ENCODE results near the gene TSPAN14.
"Not testable (repeated sequence)": the region's sequence is repeated elsewhere in the genome, so short reads cannot be mapped to it uniquely, and the experiment has no call there.

The TSPAN14 gene

GRCh38 chr10:80539421-80540031 lies 85.4 kb downstream of the TSPAN14 start:
- no peak for DNase-seq (ENCODE audit: low spot score)
- no peak for TF ChIP-seq CTCF (IDR thresholded peaks at IDR 0.05; ENCODE audit: borderline replicate concordance, control extremely low read depth, extremely low read depth, insufficient read depth, missing control alignments)
- in situ Hi-C loops (cut with MboI; ENCODE audit: low sequenced_read_pairs, unreplicated experiment) = no loop called here

- in situ Hi-C loops (cut with MboI; ENCODE audit: low sequenced_read_pairs, unreplicated experiment) = no loop called here
- no peak for TF ChIP-seq CTCF (IDR thresholded peaks at IDR 0.05; ENCODE audit: borderline replicate concordance, control extremely low read depth, extremely low read depth, insufficient read depth, missing control alignments)
- no peak for DNase-seq (ENCODE audit: low spot score)
Observed at GRCh38 chr10:80540136-80540535, 86.0 kb downstream of the TSPAN14 start.

GRCh38 chr10:80540618-80540980 lies 86.5 kb downstream of the TSPAN14 start:
- no peak for DNase-seq (ENCODE audit: low spot score)
- TF ChIP-seq CTCF (IDR thresholded peaks at IDR 0.05; ENCODE audit: borderline replicate concordance, control extremely low read depth, extremely low read depth, insufficient read depth, missing control alignments) = no peak
- in situ Hi-C loops (cut with MboI; ENCODE audit: low sequenced_read_pairs, unreplicated experiment) = no loop called here

GRCh38 chr10:80540981-80541750 lies 87.1 kb downstream of the TSPAN14 start:
- DNase-seq (ENCODE audit: low spot score) = peak; percentile 75
- in situ Hi-C loops (cut with MboI; ENCODE audit: low sequenced_read_pairs, unreplicated experiment) = no loop called here
- TF ChIP-seq CTCF (IDR thresholded peaks at IDR 0.05; ENCODE audit: borderline replicate concordance, control extremely low read depth, extremely low read depth, insufficient read depth, missing control alignments) = no peak

- DNase-seq (ENCODE audit: low spot score) = no peak
- in situ Hi-C loops (cut with MboI; ENCODE audit: low sequenced_read_pairs, unreplicated experiment) = no loop called here
- TF ChIP-seq CTCF (IDR thresholded peaks at IDR 0.05; ENCODE audit: borderline replicate concordance, control extremely low read depth, extremely low read depth, insufficient read depth, missing control alignments) = no peak
Observed at GRCh38 chr10:80542053-80542452, 87.9 kb downstream of the TSPAN14 start.

GRCh38 chr10:80542652-80543318 lies 88.7 kb downstream of the TSPAN14 start:
- in situ Hi-C loops (cut with MboI; ENCODE audit: low sequenced_read_pairs, unreplicated experiment) = no loop called here
- no peak for TF ChIP-seq CTCF (IDR thresholded peaks at IDR 0.05; ENCODE audit: borderline replicate concordance, control extremely low read depth, extremely low read depth, insufficient read depth, missing control alignments)
- no peak for DNase-seq (ENCODE audit: low spot score)

GRCh38 chr10:80543319-80543672 lies 89.2 kb downstream of the TSPAN14 start:
- DNase-seq (ENCODE audit: low spot score); in situ Hi-C loops (cut with MboI; ENCODE audit: low sequenced_read_pairs, unreplicated experiment): not testable (repeated sequence)

Data from GM13976 (cell line).